PFSK-1 (cell line): ENCODE data around the gene RAB8A.

Experiments
- FOXP2 ChIP-seq: optimal IDR thresholded peaks from 2 replicates; pipeline ENCODE3; 2011; ENCODE audit warnings: borderline replicate concordance, control low read depth, inconsistent platforms; ENCODE audit not compliant: insufficient read depth; ENCODE audit errors: extremely low read length, extremely low read depth
- POLR2AphosphoS5 ChIP-seq: IDR thresholded peaks from 2 replicates; pipeline ENCODE4 v1.6.1; 2012; ENCODE audit warnings: low read depth, mild to moderate bottlenecking, control low read depth, low read length, moderate library complexity
- SIN3A ChIP-seq: IDR thresholded peaks from 2 replicates; pipeline ENCODE4 v1.6.1; 2012; ENCODE audit warnings: mild to moderate bottlenecking, low read length, moderate library complexity, borderline replicate concordance; ENCODE audit not compliant: insufficient read depth
- TAF1 ChIP-seq: IDR thresholded peaks from 2 replicates; pipeline ENCODE4 v1.6.1; 2012; ENCODE audit warnings: low read length, control low read depth, borderline replicate concordance; ENCODE audit not compliant: insufficient read depth
- TF ChIP-seq, protein P1 (sequence below), 2 experiments: IDR thresholded peaks; 2 replicates each; pipeline versions ENCODE4 v1.6.1 to v1.8.0; 2011 to 2012; ENCODE audit warnings: low read depth in 2 of 2, low read length in 2 of 2, control low read depth in 1 of 2, inconsistent platforms in 1 of 2, mild to moderate bottlenecking in 1 of 2, moderate library complexity in 1 of 2; ENCODE audit not compliant: insufficient read depth in 1 of 2

RAB8A gene

DNA sequence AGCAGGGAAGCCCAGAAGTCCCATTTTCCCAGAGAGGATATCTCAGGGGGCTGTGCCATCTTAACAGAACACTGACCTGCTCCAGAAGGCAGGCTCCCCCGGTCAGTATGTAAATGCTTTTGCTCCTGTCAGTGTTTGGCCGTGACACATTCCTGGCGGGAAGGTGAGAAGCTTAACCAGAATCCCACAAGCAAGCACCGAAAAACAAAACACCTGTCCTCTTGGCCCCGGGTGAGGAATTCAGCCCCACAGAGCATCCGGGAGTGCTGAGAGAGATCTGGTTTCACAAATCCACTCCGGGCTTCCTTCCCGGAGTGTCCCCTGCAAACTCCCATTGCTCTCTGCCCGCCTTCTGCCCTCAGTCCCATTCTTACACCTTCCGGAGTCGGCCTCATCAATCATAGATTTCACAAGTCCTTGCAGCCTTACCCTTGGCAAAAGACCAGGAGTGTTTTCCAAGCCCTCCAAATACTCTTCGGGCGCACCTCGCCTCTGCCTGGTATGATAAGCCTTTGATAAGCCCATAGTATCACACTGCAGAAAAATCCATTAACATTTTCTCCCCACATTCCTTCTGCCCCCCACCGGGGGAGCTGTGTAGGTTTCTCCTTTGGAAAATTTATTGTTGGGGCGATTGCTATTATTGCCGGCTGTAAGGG is 23.2 kb upstream of the RAB8A start:
- TF ChIP-seq SIN3A (no peak), POLR2AphosphoS5 (no peak), TAF1 (no peak), FOXP2 (no peak)
- TF ChIP-seq, protein P1, sequence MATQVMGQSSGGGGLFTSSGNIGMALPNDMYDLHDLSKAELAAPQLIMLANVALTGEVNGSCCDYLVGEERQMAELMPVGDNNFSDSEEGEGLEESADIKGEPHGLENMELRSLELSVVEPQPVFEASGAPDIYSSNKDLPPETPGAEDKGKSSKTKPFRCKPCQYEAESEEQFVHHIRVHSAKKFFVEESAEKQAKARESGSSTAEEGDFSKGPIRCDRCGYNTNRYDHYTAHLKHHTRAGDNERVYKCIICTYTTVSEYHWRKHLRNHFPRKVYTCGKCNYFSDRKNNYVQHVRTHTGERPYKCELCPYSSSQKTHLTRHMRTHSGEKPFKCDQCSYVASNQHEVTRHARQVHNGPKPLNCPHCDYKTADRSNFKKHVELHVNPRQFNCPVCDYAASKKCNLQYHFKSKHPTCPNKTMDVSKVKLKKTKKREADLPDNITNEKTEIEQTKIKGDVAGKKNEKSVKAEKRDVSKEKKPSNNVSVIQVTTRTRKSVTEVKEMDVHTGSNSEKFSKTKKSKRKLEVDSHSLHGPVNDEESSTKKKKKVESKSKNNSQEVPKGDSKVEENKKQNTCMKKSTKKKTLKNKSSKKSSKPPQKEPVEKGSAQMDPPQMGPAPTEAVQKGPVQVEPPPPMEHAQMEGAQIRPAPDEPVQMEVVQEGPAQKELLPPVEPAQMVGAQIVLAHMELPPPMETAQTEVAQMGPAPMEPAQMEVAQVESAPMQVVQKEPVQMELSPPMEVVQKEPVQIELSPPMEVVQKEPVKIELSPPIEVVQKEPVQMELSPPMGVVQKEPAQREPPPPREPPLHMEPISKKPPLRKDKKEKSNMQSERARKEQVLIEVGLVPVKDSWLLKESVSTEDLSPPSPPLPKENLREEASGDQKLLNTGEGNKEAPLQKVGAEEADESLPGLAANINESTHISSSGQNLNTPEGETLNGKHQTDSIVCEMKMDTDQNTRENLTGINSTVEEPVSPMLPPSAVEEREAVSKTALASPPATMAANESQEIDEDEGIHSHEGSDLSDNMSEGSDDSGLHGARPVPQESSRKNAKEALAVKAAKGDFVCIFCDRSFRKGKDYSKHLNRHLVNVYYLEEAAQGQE (IDR thresholded peaks at IDR 0.05; ENCODE audit: insufficient read depth in 1 of 2, low read depth in 2 of 2, low read length in 2 of 2): no peak

DNA sequence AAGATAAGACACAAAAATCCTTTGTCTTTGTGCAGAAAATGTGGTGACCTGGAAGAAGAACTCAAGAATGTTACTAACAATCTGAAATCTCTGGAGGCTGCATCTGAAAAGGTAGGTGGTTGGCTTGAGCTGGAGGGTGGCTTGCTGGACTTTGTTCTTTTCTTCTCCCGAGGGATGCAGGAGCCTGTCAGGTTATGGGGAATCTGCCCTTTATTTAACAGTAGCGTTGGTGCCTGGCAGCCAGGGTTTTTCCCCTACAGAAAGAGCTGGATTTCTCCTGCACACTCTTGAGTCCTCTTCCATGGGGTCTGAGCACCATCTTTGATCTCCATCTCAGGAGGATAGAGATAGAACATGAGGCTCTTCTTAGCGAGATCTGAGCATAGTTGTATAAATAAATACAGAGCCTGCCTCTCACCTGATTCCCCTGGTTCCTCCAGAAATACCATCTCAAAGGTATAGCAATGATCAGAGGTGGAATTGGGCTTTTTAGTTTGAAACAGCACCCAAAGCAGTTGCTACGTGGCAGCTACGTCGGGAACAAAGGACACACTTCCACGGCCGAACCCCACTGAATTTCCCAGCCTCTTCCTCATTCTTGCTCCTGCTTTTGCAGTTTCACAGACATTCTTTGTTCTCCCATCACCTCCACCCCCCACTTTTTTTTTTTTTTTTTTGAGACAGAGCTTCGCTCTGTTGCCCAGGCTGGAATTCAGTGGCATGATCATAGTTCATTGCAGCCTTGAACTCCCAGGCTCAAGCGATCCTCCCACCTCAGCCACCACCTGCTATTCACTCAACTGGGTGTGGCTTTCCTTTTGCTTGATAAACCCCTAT is 22.5 kb upstream of the RAB8A start:
- TF ChIP-seq, protein P1 (IDR thresholded peaks at IDR 0.05; ENCODE audit: insufficient read depth in 1 of 2, low read depth in 2 of 2, low read length in 2 of 2): no peak
- TF ChIP-seq POLR2AphosphoS5: no peak
- TF ChIP-seq TAF1: no peak
- no peak for TF ChIP-seq FOXP2
- no peak for TF ChIP-seq SIN3A

DNA sequence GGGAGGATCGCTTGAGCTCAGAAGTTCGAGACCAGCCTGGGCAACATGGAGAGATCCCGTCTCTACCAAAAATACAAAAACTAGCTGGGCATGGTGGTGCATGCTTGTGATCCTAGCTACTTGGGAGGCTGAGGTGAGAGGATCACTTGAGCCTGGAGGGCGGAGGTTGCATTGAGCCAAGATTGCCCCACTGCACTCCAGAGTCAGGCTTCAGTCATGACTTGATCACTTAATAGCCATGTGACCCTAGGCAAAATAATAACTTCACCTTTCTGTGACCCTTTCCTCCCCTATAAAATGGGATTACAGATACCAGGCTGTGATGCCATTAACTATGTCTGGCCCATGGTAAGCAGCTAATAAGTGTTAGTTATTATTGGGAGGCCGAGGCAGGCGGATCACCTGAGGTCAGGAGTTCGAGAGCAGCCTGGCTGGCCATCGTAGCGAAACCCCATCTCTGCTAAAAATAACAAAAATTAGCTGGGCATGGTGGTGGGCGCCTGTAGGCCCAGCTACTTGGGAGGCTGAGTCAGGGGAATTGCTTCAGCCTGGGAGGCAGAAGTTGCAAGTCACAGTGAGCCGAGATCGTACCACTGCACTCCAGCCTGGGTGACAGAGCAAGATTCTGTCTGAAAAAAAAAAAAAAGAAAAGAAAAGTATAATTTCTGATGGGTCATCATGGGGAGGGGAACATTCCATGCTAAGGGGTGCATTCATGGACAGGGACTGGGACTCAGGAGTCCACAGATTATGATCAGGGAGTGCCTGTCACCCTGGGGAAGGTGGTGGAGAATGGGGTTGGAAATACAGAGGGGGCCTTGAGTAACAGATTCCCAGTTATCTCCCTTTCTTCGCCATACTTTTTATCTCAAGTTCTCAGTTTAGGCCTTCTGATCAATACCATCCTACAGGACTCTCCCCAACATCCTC is 19.9 kb upstream of the RAB8A start:
- TF ChIP-seq FOXP2 (no peak), POLR2AphosphoS5 (no peak), SIN3A (no peak), TAF1 (no peak)
- TF ChIP-seq, protein P1 (IDR thresholded peaks at IDR 0.05; ENCODE audit: insufficient read depth in 1 of 2, low read depth in 2 of 2, low read length in 2 of 2): no peak

- TF ChIP-seq POLR2AphosphoS5 (no peak), FOXP2 (no peak), SIN3A (no peak), TAF1 (no peak)
- TF ChIP-seq, protein P1 (IDR thresholded peaks at IDR 0.05; ENCODE audit: insufficient read depth in 1 of 2, low read depth in 2 of 2, low read length in 2 of 2): no peak
Measured at GRCh38 chr19:16094360-16095070, 17.2 kb upstream of the RAB8A start.
